ENCODE measurements around the gene KDM3A. TPM values are rescaled to one million over a fixed set of nuclear protein-coding genes. Genes with fewer than 3 reads are reported as not detected.

Gene KDM3A
- polyA plus RNA-seq, 1 of the 3 experiments (the other 2 are of a cell fraction) = 13.7 TPM

DNA sequence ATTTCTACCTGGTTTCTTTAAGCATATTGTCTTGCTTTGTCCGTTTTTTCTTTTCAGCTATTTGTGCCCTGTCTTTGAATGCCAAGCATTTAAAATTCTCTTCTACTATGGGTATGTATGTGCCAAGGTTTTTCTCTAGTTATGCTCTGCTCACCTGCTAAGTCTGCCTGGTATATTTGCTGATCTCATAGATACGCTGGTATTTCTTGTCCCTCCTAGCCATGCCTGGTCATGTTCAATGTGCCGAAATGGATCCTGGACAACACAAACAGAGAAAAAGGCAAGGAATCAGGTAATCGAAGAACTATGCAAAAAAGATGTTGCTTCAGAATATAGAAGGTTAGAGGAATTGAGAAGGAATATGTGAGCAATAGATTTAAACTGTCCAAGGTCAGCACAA, 14.9 kb upstream of the KDM3A start:
- Histone ChIP-seq H3K4me2 (no peak overlapping the region), H2AFZ (ENCODE audit: low read depth) (no peak overlapping the region), H3K27ac (ENCODE audit: low read depth in 2 of 2, low read length in 1 of 2) (no peak overlapping the region), H3K27me3 (ENCODE audit: insufficient read depth) (no peaks in the 10 kb centered on the region), H4K20me1 (ENCODE audit: insufficient read depth) (no peaks in the 10 kb centered on the region), H3K4me3 (ENCODE audit: low read depth in 2 of 2, low read length in 1 of 2) (no peak overlapping the region), H3K9ac (no peak overlapping the region), H3K9me2 (no peaks in the 10 kb centered on the region), H3K79me2 (ENCODE audit: insufficient read depth) (no peaks in the 10 kb centered on the region), H3F3A (replicated peaks; ENCODE audit: insufficient read depth) (no peaks in the 10 kb centered on the region), H3K4me1 (ENCODE audit: control insufficient read depth in 1 of 2, insufficient read depth in 2 of 2, low read depth in 1 of 2, low read length in 1 of 2) (no peaks in the 10 kb centered on the region), H3K36me3 (replicated peaks in 1 of 2; ENCODE audit: control insufficient read depth in 1 of 2, insufficient read depth in 2 of 2, low read length in 1 of 2) (no peaks in the 10 kb centered on the region), H3K9me3 (no peaks in the 10 kb centered on the region)
- no peak for TF ChIP-seq EP300 (IDR thresholded peaks at IDR 0.05; ENCODE audit: borderline replicate concordance in 1 of 2, low read depth in 1 of 2, low read length in 1 of 2)
- TF ChIP-seq JUND (IDR thresholded peaks at IDR 0.05) = no peak
- TF ChIP-seq, protein P1, sequence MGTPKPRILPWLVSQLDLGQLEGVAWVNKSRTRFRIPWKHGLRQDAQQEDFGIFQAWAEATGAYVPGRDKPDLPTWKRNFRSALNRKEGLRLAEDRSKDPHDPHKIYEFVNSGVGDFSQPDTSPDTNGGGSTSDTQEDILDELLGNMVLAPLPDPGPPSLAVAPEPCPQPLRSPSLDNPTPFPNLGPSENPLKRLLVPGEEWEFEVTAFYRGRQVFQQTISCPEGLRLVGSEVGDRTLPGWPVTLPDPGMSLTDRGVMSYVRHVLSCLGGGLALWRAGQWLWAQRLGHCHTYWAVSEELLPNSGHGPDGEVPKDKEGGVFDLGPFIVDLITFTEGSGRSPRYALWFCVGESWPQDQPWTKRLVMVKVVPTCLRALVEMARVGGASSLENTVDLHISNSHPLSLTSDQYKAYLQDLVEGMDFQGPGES (IDR thresholded peaks at IDR 0.05; ENCODE audit: low read depth, low read length) = no peak
- TF ChIP-seq TCF12 (IDR thresholded peaks at IDR 0.05) = no peak
- DNase-seq = no peak
- WGBS (ENCODE audit: low lambda C conversion rate) = 35% methylated on average over 4 of the region's 4 CpGs
- ChIA-PET POLR2A (no interaction called here), CTCF (no interaction called here)

DNA sequence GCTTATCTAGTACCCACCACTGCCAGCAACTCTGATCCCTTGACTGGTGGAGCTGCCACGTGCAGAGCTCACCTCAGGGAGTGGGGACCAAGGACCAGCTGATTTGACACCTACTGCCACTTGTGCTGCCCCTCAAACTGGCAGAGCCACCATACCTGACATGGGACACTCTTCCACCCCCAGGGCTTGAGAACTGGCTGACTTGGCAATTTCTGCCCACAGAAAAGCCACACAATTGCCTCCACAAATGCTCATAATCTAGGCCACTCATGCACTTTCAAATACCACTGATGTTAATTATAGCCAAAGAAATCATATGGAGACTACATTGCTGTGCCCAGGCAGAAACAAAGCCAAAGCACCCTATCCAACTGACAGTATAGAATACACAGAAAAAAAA, 11.8 kb upstream of the KDM3A start:
- ChIA-PET CTCF (interaction anchor here (0.8 kb wide), 1 partner anchor 12 kb away, joined by 3 read pairs; the partner anchor contains the start of gene KDM3A), POLR2A (no interaction called here)
- Histone ChIP-seq H4K20me1 (ENCODE audit: insufficient read depth) (no peaks in the 10 kb centered on the region), H3K27ac (ENCODE audit: low read depth in 2 of 2, low read length in 1 of 2) (no peak overlapping the region), H3K4me2 (no peak overlapping the region), H3K9ac (no peak overlapping the region), H3K79me2 (ENCODE audit: insufficient read depth) (no peaks in the 10 kb centered on the region), H3K9me2 (no peaks in the 10 kb centered on the region), H3K9me3 (no peaks in the 10 kb centered on the region), H2AFZ (ENCODE audit: low read depth) (no peak overlapping the region), H3F3A (replicated peaks; ENCODE audit: insufficient read depth) (no peaks in the 10 kb centered on the region), H3K27me3 (ENCODE audit: insufficient read depth) (no peaks in the 10 kb centered on the region), H3K4me1 (ENCODE audit: control insufficient read depth in 1 of 2, insufficient read depth in 2 of 2, low read depth in 1 of 2, low read length in 1 of 2) (no peaks in the 10 kb centered on the region), H3K4me3 (ENCODE audit: low read depth in 2 of 2, low read length in 1 of 2) (no peak overlapping the region), H3K36me3 (replicated peaks in 1 of 2; ENCODE audit: control insufficient read depth in 1 of 2, insufficient read depth in 2 of 2, low read length in 1 of 2) (no peaks in the 10 kb centered on the region)
- DNase-seq = no peak
- TF ChIP-seq MEF2A (IDR thresholded peaks at IDR 0.05; ENCODE audit: borderline replicate concordance, low read depth) = no peak
- TF ChIP-seq NRF1 (IDR thresholded peaks at IDR 0.05; ENCODE audit: low read depth, low read length) = no peak
- TF ChIP-seq, protein P2, sequence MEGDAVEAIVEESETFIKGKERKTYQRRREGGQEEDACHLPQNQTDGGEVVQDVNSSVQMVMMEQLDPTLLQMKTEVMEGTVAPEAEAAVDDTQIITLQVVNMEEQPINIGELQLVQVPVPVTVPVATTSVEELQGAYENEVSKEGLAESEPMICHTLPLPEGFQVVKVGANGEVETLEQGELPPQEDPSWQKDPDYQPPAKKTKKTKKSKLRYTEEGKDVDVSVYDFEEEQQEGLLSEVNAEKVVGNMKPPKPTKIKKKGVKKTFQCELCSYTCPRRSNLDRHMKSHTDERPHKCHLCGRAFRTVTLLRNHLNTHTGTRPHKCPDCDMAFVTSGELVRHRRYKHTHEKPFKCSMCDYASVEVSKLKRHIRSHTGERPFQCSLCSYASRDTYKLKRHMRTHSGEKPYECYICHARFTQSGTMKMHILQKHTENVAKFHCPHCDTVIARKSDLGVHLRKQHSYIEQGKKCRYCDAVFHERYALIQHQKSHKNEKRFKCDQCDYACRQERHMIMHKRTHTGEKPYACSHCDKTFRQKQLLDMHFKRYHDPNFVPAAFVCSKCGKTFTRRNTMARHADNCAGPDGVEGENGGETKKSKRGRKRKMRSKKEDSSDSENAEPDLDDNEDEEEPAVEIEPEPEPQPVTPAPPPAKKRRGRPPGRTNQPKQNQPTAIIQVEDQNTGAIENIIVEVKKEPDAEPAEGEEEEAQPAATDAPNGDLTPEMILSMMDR (IDR thresholded peaks at IDR 0.05) = no peak
- no peak for TF ChIP-seq YY1 (IDR thresholded peaks at IDR 0.05; ENCODE audit: low read depth)
- TF ChIP-seq GATA2 (CRISPR knock-in tag; IDR thresholded peaks at IDR 0.05) = no peak
- no peak for TF ChIP-seq RAD21 (IDR thresholded peaks at IDR 0.05; ENCODE audit: low read length)
- no peak for TF ChIP-seq MXI1 (IDR thresholded peaks at IDR 0.05; ENCODE audit: low read depth, low read length)
- TF ChIP-seq, protein P3, sequence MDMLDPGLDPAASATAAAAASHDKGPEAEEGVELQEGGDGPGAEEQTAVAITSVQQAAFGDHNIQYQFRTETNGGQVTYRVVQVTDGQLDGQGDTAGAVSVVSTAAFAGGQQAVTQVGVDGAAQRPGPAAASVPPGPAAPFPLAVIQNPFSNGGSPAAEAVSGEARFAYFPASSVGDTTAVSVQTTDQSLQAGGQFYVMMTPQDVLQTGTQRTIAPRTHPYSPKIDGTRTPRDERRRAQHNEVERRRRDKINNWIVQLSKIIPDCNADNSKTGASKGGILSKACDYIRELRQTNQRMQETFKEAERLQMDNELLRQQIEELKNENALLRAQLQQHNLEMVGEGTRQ (IDR thresholded peaks at IDR 0.05; ENCODE audit: borderline replicate concordance, low read depth, low read length) = no peak
- TF ChIP-seq RFX5 (IDR thresholded peaks at IDR 0.05; ENCODE audit: low read length) = no peak
- WGBS (ENCODE audit: low lambda C conversion rate) = no CpG with 5 or more reads among the region's 1 CpG
